ENCODE data around the gene SBNO2. TPM values are rescaled to one million over a fixed set of nuclear protein-coding genes. Genes with fewer than 3 reads are reported as not detected.

The SBNO2 gene
- total RNA-seq, 1 experiment from 2014 or later = 17.4 TPM

GRCh38 chr19:1073956-1074517 is 100.0 kb downstream of the SBNO2 start:
- no peak for DNase-seq (ENCODE audit: low read depth)

DNA sequence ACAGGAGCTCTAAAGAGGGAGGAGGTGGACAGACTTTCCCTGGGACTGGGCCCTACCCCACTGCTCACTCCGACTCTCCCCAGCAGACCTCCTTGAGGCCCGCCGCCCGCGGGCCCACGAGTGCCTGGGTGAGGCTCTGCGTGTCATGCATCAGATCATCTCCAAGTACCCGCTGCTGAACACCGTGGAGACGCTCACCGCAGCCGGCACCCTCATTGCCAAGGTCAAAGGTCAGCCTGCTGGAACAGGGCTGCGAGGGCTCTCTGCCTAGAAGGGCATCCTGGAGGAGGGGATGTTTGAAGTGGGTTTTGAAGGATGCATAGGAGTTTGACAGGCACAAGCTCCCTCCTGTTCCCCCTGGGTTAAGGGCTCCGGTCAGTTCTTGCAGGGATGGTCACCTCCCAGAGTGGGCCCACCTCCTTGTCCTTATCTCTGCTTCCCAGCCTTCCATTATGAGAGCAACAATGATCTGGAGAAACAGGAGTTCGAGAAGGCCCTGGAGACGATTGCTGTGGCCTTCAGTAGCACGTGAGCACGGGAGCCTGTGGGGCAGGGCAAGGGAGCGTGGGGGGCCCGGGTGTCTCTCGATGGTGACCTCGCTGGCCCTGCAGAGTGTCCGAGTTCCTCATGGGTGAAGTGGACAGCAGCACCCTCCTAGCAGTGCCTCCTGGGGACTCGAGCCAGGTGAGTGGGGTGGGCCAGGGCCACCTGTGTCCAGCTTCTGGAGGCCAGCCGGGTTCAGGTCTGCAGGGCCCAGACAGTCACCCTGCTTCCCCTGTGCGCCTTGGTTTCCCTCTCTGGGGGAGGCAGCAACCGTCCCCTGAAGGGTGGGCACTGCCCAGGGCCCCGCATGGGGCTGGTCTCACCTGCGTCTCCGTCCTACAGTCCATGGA is 100.8 kb downstream of the SBNO2 start:
- DNase-seq (ENCODE audit: low read depth) = no peak

- DNase-seq (ENCODE audit: low read depth) = no peak
Measured at GRCh38 chr19:1072371-1073015, 101.6 kb downstream of the SBNO2 start.

GRCh38 chr19:1070931-1071791 is 102.9 kb downstream of the SBNO2 start:
- DNase-seq (ENCODE audit: low read depth) = no peak

DNA sequence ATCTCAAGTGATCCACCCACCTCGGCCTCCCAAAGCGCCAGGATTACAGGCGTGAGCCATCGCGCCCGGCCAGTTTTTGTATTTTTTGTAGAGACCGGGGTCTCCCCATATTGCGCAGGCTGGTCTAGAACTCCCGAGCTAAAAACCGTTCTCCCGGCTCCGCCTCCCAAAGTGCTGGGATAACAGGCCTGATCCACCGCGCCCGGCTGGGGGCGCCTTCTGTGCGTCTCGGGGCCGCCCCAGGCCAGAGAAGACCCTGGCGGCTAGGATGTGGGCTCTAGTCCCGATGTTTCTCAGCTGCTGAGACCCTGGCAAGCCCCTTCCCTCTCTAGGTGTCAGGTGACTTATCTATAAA is 103.5 kb downstream of the SBNO2 start:
- no peak for DNase-seq (ENCODE audit: low read depth)

DNA sequence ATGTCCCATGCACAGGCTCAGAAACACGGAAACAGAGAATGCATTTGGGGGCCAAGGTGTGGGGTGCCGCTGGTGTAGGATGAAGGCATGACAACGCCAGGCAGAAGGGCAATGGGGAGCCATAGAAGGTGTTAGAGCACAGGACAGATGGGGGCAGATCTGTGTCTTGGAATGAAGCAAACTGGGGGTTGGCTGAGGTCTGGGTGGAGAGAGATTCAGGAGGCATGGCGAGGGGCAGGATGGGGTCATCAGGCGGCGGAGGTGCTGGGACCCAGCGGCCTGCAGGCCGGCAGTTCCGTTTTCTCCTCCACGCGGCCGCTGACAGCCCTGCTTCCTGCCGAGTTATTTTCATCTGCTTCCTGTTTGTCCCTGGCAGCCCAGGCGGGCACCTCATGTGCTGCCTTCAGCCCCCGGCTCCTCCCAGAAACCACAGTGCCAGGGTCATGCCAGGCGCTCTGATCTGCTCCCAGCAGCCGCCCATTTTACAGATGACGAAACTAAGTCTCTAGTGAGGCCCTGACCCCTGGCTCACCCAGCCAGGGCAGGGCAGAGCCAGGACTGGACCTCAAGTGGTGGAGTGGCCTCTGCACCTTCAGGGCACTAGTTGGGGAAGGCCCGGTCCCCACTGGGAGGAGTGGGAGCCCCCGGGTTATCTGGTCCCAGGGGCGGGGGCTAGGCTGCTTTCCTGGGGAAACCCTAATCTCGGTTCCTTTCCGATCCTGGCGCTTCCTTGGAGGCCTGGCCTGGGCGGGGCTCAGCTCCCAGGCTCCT is 104.9 kb downstream of the SBNO2 start:
- no peak for DNase-seq (ENCODE audit: low read depth)

GRCh38 chr19:1068009-1069001 is 105.8 kb downstream of the SBNO2 start:
- no peak for DNase-seq (ENCODE audit: low read depth)

DNA sequence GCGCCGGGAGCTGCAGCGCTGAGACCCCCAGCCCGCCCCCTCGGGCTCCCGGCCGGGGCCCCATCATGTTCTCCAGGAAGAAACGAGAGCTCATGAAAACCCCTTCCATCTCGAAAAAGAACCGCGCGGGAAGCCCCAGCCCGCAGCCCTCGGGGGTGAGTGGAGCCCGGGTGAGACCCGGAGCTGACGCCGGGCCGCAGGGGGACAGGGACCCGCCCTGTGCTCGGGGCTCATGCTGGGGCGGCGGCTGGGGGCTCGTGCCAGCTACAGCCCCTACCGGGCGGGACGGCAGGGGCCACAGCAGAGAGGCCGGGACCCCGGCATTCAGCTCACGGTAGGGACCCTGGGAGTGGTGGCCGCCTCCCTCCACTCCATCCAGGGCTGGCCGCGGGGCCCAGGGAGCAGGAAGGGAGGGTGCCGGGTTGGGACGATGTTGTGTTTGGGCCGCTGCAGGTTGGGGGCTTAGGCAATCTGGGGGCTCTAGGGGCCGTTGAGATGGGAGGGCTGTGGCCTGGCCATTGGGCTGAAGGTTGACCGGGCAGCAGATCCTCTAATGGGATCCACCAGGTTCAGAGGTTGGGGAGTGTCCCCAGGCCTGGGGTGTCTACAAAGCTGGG is 106.6 kb downstream of the SBNO2 start:
- DNase-seq (ENCODE audit: low read depth) = peak; percentile 32

DNA sequence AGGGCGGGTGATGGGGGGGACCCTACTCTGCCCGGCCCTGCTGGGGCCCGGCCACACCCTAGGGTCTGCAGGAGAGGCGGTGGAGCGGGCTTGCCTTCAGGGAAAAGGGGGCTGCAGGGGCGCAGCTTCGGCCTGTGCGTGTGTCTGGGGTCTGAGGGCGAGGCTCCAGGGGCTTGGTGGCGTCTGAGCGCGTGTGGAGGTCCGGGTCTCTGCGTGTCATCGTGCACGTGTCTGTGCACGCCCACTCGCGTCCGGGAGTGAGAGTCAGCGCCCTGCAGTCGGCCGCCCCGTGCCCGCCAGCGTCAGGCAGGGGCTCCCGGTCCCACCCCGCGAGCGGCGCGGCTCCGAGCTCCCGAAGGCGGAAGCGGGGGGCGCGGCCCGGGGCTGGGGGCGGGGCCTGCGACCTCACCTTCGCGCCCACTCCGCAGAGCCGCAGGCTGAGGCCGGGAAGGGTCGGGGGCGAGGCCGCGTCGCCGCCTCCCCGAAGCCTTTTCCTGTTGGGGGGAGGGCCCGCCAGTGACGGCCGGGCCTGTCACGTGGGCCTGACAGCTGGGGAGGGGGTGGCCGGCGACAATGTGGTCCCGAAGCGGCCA is 107.2 kb downstream of the SBNO2 start, which contains the start of gene ARHGAP45:
TSS of gene ARHGAP45 (plus strand) at position 420 of the 593 bp plus-strand sequence. CDS start 239 bp downstream, outside the sequence.
- DNase-seq (ENCODE audit: low read depth) = peak; percentile 44

GRCh38 chr19:1066251-1066747 is 107.8 kb downstream of the SBNO2 start:
- peak; percentile 88 for DNase-seq (ENCODE audit: low read depth)

DNA sequence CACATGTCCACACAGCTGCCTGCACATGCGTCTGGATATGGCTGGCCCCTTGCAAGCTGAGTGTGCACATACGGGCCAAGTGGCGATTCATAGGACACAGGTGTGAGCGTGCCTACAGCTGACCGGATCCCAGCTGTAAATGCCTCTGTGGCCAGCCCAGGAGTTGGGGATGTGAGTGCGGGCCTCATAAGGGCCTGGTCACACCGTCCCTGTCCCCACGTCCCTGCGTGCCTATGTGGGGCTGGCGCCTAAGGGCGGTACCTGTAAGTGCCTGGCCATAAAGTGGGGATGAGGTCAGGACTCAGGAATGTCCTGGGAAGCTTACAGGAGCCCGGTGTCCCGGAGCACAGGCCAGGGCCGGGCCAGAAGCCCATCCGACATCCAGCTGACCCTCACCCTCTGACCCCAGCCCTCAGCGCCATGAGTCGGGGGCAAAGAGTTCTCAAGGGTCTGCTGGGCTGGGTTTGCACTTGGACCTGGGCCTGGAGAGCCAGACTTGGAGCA is 108.4 kb downstream of the SBNO2 start:
- peak; percentile 84 for DNase-seq (ENCODE audit: low read depth)

- DNase-seq (ENCODE audit: low read depth) = peak; percentile 63
Measured at GRCh38 chr19:1064661-1065605, 109.1 kb downstream of the SBNO2 start.

DNA sequence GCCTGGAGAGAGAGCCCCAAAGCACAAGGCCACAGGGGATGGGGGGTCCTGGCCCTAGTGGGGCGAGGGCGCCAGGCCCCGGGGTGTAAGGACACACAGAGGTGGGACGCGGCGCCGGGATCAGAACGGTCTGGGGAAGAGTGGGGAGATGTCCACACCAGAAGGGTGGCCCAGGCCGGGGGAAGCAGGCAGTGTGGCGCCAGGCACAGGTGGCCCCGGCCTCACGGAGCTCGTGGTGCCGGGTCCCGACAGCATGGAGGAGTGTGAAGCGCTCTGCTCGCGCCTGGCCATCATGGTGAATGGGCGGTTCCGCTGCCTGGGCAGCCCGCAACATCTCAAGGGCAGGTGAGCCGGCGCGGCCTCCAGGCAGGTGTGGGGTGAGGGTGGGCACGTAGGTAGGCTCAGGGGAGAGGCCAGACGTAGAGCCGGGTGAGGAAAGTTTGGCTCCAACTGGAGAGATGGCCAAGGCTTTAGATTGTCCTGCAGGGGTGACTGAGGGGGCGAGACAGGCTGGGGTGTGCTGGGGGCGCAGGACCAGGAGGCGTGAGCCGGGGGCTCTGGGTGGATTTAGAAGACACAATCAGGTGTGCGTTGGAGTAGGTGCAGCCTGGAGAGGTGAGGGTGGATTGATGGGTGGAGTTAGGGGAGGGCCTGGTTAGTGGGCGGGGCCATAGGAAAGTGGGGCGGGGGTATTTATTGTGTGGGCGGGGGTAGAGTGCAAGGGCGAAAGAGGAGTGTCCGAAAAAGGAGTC is 110.0 kb downstream of the SBNO2 start:
- DNase-seq (ENCODE audit: low read depth) = no peak

GRCh38 chr19:1063030-1063908 is 110.8 kb downstream of the SBNO2 start:
- DNase-seq (ENCODE audit: low read depth) = no peak

DNA sequence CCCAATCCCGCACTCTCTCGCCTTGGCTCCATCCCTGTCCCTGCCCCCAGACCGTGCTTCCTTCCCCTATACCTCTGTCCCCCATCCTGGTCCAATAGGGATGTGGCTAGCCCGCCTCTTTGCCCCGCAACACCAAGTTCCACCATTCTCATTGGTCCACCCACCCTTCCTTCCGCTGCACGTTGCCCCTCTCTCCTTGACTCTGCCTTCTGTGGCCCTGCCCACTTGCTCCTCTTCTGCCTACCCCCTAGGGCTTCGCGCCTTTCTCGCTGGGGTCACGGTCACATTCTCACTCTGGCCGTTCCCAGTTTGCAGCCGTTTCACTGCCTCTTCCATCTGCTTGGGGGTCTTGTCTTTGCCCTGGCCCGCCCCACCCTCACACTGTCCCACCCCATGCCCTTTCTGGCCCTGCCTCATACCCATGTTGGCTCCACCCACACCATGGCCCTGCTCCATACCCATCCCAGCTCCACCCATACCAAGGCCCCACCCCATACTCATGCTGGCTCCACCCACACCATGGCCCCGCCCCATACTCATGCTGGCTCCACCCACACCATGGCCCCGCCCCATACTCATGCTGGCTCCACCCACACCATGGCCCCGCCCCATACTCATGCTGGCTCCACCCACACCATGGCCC is 111.6 kb downstream of the SBNO2 start:
- no peak for DNase-seq (ENCODE audit: low read depth)
